HL-60/S4 treated with phorbol 12-myristate 13-acetate at 8.2 ng/mL for 4 days and 3 days (cell line): ENCODE measurements around the gene KCNIP1.

Source experiments
- in situ Hi-C: fragments of 300-500 bp; cut with MboI; formaldehyde crosslinking; loops from 2 replicates; pipeline ENCODE4 v1.15.0; 2022; ENCODE audit warnings: low sequenced_read_pairs

Gene KCNIP1

DNA sequence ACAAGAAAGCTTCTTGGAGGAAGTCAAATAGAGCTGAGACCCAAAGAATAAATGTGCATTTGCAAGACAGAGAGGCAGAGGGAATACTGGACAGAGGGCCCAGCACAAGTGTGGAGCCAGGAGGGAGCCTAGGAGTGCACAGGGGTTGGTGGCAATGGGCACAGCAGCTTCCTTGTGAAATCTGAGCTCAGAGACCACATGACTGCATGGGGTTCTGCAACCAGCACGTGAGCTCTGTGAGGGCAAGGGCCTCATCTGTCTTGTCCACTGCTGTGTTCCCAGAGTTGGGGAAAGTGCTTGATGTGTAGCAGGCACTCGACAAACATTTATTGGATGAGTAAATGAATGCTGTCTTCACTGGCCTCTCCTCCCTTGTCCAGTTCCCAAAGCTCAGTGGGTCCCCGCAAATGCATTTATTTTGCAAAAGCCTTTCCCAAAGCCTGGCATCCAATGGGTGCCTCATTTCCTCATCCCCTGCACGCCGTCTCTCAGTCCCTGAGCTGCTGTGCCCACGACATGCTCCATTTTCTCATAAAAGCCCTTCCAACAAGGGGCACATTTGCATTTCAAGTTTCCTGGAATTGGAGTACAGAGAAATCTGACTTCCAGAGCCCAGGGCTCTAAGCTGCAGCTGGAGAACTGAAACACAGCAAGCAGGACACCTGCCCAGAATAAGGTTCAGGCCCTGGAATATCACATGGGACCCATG, 58.5 kb downstream of the KCNIP1 start:
- in situ Hi-C loops: no loop called here

DNA sequence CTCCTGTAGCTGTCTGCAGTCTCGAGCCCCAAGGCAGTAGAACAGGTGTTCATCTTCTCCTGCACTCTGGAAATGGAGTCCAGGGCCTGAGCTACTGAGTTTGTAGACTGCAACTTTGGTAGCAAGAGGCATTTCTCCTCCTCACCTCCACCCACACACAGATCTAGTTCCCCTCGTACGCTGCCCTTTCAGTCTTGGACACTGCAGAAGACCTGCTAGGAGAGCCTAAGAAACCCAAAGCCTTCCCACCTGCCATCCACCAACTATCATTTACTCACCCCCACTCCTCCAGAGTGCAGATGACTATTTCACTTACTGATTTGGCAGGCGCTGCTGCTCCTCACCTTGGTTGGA, 59.0 kb downstream of the KCNIP1 start:
- in situ Hi-C loops: no loop called here

DNA sequence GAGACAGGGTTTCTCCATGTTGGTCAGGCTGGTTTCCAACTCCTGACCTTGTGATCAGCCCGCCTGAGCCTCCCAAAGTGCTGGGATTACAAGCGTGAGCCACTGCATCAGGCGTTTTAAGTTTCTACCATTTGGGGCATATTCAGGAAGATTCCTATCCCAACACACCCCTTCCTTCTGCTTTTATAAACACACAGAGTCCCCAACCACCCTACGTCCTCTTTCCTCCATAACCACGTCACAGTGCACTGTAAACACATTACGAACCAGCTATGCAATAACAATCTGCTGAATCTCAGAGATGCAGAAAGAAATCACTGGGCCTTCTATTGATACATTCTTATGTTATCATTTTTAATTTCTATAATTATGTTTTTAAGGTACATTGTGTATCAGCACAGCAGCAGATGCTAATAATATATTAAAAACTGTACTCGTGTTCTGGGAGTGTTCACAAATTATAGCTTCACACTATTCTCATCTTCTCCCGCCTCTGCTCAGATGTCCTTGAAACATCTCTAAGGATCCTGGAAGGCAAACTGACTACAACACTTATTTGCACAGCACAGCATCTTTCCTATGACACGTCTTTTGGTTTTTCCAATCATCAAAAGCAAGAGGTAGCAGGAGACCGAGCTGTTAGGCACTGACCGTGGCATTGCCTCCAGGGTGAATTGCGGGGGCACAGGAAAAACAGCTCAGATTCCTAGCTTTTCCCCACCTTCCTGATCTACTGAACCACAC, 60.2 kb downstream of the KCNIP1 start:
- in situ Hi-C loops: no loop called here

DNA sequence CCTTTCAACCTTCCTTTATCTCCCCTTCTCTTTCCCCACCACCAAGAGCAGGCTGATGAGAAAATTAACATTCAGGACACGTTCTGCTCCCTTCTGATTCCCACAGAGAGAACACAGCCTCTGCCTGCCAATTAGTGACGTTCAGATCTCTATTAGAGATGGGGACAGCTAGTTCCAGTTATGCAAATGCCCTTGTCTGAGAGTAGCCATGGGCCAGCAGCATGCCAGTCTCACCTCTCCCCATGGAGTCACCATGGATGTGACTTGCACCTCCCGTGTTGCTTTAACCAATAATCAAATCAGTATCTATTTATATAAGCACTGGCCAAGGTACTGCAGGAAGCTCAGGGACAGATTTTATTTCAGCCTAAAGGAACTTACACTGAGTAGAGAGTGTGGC, 61.3 kb downstream of the KCNIP1 start:
- in situ Hi-C loops: no loop called here

DNA sequence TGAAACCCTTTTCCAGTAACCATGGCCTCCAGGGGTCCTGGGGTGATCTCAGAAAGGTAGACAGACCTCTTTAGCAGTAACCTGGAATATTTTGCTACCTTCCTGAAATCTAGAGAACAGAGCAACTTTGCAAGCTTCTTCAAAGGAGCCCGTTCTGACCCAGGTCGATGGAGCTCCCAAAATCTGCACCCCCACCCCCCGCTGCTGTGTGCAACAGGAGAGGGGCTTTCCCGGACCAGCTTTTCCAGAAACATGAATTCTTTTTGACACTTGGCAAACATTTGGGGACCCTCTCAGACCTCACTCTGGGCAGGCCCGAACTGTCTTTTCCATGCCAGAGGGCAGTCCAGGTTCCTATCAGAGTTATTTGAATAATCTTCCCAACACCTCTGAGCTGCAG, 65.3 kb downstream of the KCNIP1 start:
- in situ Hi-C loops: no loop called here

DNA sequence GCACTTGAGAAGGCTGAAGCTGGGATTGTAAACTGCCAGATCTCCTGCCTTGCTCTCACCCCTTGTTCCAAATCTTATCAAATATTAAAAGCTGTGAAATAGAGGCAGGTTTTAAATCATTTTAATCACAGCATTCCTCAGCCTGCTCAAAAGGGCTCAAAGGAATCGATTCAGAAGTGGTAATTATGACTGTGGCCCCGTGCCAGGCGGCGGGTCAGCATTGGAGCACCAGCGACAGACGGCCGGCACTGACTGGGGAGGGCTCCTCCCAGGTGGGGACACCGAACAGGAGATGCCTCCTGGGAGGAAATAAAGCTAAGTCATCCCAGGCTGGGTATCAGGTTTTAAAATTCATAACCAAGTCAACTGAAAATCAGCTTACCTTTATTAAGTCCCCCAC, 66.7 kb downstream of the KCNIP1 start:
- in situ Hi-C loops: no loop called here

DNA sequence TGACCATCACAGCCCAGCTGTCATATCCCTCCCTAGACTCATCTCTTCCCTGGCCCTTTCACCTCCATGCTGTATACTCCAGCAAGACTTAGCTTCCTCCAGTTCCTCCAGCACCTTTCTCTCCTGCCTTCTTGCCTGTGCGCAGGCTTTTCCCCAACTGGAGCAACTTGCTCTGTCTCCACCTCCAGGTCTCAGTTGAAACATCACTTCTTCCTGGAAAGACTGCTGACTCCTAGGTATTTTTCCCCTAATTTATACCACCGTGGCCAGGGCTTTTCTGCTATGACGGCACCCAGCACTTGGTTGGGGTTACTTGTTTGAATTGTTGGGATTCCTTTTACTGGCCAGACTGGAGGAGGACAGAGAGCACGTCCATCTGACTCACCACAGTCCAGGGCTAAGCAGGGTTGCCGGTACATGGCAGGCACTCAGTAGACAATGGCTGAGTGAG, 67.5 kb downstream of the KCNIP1 start:
- in situ Hi-C loops: no loop called here

DNA sequence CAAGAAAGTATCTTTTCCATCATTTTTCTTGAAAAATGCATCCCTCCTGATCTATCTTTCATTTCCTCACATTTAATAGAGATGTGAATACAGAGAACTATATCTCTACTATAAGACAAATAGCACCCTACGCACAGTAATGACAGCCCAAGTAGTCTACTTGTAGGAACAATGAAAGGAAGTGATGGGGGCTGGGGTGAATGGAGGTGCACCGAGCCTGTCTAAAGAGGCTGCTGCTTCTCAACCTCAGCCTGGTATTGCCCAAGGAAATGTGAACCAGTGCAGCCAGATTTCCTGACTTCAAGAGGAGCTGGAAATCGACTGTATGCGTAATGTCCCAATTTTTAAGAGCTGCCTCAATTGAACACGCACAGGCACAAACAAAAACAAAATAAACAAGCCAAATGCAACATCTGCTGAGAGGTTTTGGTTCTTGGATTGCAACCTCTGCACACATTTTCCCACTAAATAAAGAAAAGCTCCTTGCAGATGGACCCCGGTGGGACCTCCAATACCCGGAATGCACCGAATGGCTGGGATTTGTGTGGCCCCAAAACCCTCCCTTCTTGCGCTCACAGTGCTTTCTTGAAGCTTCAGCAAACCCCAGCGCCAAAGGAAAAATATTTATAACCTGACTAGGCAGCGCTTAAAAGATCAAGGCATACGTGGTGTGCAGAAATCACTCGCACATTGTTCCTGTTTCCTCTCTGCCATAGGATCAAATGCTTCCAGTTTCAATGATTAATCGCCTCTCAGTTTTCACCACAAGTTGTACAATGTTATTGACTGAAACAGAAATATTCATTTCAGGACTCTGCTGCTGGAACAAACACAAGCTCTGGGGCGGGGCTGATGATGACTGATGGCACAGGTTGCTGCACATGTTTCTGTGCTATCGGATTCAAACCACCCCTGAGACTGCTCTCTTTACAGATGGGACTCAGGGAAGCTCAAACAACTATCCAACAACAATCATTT, 68.3 kb downstream of the KCNIP1 start:
- in situ Hi-C loops: no loop called here

DNA sequence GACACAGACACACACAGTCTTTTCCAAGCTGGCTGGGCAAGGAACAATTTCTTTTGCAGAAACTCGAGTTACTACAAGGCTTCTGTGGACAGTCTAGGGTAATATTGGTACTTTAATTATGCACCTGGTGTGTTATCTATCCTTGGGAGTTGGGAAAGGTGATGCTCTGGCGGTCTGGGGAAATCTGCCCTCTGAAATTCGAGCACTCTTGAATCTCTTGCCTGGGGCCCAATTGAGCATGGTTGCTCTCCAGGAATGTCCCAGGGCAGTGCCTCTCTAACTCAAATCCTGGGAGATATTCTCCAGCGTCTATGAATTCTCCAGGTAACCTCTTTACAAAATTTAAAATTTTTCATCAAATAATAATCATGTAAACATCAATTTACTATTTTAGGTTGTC, 69.3 kb downstream of the KCNIP1 start:
- in situ Hi-C loops: no loop called here

DNA sequence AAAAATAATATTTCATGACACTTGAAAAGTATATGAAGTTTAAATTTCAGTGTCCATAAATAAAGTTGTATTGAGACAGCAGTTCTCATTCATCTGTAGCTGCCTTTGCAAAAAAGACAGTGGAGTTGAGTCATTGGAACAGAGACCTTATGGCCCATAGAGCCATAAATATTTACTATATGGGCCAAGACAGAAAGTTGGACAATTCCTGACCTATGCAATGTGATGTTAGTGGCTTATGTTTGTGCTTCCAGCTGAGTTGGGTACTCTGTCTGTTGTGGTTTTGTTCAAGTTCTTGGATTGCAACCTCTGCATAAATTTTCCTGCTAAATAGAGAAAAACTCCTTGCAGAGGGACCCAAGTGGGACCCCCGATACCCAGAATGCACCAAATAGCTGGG, 69.8 kb downstream of the KCNIP1 start:
- in situ Hi-C loops: no loop called here

DNA sequence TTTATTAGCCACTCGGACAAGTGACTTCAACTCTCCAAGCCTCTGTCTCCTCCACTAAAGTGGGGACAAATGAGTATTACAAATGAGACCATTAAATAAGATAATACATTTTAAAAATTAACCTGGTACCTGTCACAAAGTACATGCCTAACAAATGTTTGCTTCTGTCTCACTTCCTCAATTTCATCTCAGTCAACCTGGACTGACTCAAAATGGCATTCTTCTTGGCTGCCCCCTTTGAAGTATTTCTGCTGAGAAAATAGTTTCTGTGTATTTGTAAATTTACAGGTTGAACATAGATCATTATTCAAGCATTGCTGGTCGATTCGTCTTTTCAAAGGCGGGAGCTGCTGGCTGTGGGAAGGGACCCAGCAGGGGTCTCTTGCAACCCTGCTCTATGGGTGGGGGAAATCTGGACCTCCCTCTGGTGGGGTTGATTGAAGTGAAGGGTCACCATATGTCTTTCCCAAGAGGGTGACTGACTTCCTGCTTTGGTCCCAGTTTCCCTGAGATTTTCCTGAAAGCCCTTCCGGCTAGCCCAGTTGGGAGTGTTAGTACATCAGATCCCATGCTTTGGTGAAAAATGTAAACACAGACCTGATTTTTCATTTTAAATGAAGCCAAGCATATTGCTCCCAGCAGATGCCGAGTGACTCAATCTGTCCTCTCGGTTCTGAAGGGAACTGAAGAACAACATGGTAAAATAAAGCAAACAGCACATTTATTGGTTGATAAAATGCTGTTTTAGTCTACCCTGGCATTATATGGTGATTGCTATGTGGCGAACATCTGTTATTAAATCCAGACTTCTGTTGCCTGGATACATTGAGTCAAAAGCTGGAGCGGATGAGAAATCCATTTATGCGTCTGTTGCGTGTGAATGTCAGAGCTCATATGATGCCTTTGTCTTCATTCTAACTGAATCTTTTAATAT, 73.0 kb downstream of the KCNIP1 start:
- in situ Hi-C loops: no loop called here

DNA sequence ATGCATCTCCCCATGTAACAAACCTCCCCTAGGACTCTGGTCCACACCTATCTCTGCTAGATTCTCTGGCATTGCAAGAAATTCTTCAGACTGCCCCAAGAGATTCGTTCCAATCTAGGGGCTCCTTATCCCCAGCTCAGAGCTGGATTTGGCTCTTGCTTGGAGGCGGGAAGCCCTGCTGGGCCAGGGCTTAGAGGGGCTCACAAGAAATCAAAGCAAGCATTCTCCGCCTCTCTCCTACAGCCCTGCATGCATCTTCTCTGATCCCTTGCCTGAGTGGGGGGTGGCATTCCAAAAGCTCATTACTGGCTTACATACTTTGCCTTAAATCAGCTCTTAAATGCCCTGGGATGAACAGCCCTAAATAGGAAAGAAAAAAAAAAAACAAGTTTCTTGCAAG, 75.8 kb downstream of the KCNIP1 start:
- in situ Hi-C loops: no loop called here

DNA sequence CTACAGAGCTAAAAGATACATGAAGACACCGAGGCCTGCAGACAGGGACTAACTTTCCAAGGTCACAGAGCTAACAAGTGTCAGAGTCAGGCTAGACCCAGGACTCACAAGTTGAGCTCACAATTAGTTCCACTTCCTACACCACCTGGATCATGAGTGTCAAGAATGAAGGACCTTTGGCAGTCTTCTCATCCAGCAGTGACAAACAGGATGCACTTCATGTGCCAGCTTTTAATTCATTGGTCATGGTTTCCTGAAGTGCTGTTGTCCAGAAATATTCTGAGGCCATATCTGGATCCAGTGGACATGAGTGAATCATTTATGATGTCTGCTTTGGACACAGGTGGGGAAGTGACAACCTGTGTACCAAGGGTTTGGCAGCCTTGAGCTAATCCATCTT, 77.4 kb downstream of the KCNIP1 start:
- in situ Hi-C loops: no loop called here

DNA sequence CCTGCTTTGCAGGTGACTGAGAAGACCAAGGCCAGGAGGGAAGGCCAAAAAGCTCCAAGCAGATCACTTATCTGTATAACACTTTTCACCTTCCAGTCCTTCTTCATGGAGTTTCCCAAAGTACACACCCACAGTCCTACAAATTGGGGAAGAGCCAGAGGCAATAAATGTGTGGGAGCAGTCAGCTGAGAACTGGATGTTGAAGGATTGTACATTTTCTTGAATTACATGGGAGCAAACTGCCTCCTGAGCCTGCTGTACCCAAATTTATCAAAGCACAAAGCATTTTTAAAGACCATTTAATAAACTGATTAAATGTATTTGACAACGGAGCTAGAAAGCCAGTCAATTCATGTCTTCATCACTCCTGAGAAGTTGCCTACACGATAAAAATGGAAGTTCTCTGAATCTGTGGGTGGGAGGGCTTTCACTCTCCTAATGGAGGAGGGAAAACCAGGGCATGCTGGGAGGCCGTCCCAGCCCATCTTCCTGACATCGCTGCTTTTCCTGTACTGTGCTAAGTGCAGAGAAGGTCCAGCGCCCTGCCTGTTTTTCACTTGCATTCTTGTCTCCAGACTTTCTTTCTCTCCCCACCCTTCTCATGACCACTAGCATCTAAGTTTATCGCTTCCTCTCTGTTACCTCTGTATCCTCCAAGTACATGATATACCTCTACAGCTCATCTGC, 79.0 kb downstream of the KCNIP1 start:
- in situ Hi-C loops: no loop called here

DNA sequence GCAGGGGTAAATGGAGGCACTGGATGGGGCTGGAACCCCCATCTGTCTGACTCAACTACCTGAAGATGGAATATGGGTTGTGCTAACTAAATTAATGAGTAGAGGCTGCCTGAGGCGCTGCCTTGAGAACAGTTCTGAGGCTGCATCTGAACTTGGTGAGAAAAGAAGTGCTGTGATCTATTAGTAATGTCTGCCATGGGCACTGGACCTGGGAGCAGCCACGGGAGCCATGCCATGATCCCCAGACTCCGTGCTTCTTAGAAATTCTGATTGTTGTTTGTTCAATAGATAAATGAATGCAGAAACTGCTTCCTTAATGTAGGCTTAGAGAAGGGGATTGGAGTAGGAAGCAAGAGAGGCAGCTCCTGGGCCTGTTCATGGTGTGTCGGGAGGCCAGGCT, 80.2 kb downstream of the KCNIP1 start:
- in situ Hi-C loops: no loop called here

DNA sequence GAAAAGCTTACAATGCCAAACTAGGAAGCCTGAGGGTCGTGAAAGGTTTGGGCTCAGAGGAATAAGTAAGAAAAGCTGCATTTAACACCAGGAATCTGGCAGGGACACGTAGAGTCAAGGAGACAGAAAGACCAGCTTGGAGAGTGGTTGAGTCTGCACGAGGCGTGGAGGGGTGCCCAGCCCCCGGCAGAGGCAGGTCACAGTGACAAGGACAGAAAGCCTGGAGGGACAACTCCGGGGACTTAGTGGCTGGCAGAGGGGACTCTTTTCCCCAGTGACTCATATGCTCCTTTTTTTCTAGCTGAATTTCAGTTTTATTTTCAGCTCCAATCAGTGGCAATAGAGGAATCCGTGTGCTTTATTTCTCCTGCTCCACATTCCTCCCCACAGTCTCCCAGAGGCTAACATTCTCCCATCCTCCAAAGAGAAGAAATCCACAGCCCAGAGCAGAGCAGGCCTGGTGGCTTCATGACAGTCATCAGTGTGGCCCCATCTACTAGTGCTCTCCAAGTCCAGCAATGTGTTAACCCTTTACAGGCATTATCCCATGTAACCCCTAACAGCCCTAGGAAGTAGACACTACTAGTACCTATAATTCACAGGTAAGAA, 80.7 kb downstream of the KCNIP1 start:
- in situ Hi-C loops: no loop called here

DNA sequence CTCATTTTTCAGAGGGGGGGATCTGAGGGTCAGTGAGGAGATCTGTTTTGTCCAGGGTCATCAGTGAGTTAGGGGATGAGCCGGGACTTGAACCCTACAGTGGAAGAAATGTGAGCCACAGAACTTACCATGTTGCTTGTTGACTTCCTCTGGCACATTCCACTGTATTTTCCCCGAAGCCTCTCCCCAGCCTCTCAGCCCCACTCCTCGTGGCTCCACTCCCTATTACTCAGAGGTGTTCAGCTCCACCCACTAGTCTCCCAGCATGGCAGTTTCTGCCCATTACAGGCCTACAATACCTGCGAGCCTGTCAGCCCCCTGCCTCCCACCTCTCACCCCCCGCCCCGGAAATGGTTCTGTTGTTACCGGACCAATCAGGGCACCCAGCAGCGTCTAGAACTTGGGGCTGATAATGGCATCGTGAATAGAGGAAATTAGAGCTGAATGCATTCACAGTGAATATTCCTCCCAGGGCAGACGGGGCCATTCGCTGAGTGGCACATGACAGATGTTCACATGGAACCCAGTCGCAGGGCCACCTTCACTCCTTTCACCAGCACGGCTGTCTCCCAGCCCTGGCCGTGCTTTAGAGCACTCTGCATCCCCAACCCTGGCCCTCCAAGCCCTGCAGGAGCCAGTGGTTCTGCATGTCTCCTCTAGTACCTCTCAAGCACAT, 81.6 kb downstream of the KCNIP1 start:
- in situ Hi-C loops: no loop called here

DNA sequence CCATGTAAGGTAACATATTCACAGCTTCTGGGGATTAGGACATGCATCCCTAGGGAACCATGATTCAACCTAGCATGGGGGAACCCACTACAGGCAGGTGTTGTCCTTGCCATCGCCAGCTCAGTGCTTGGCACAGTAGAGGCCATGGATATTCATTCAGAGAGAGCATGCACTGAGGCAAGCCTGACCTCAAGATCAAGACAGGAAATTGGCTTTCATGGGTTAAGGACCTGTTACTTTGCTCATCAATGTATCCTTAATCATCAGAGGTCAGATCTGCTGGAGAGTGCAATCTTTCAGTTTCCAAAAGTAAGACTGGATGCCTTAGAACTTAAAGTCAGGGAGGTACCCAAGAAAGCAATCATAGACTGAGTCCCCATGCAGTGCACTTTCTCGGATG, 84.0 kb downstream of the KCNIP1 start:
- in situ Hi-C loops: no loop called here

DNA sequence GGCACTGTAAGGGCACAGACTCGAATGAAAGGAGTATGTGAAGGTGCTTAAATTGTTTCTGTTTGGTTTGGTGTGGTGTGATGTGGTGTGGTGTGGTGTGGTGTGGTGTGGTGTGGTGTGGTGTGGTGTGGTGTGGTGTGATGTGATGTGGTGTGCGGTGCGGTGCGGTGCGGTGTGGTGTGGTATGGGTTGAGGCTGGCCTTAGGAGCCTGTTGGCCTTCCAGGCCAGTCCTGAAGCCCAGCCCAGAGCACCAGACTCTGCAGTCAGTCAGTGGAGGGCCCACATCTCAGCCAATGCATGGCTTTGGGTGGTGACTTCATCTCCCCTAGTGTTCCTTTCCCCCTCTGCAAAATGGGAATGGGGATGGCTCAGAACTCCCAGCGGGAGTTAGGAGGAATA, 85.8 kb downstream of the KCNIP1 start:
- in situ Hi-C loops: no loop called here
